ENCODE measurements around the gene ARHGAP42.
"Not testable (repeated sequence)": the region's sequence is repeated elsewhere in the genome, so short reads cannot be mapped to it uniquely, and the experiment has no call there.

The ARHGAP42 gene

GRCh38 chr11:100883830-100884229, 196.7 kb downstream of the ARHGAP42 start:
- no peak for DNase-seq

GRCh38 chr11:100887659-100888058, 200.6 kb downstream of the ARHGAP42 start:
- DNase-seq = no peak

- DNase-seq = no peak
Observed at GRCh38 chr11:100888836-100889235, 201.7 kb downstream of the ARHGAP42 start.

- DNase-seq = no peak
Observed at GRCh38 chr11:100889758-100890157, 202.7 kb downstream of the ARHGAP42 start.

GRCh38 chr11:100890789-100891188, 203.7 kb downstream of the ARHGAP42 start:
- no peak for DNase-seq

GRCh38 chr11:100892886-100893285, 205.8 kb downstream of the ARHGAP42 start:
- DNase-seq = no peak

- DNase-seq = no peak
Observed at GRCh38 chr11:100895449-100895848, 208.4 kb downstream of the ARHGAP42 start.

- not testable (repeated sequence) for DNase-seq
Observed at GRCh38 chr11:100895976-100896375, 208.9 kb downstream of the ARHGAP42 start.

- not testable (repeated sequence) for DNase-seq
Observed at GRCh38 chr11:100901471-100901870, 214.4 kb downstream of the ARHGAP42 start.

GRCh38 chr11:100902454-100903141, 215.5 kb downstream of the ARHGAP42 start:
- no peak for DNase-seq

GRCh38 chr11:100903284-100903683, 216.2 kb downstream of the ARHGAP42 start:
- DNase-seq = no peak

- DNase-seq = no peak
Observed at GRCh38 chr11:100905684-100906083, 218.6 kb downstream of the ARHGAP42 start.

- no peak for DNase-seq
Observed at GRCh38 chr11:100908746-100909145, 221.7 kb downstream of the ARHGAP42 start.

- no peak for DNase-seq
Observed at GRCh38 chr11:100910808-100911207, 223.7 kb downstream of the ARHGAP42 start.

- no peak for DNase-seq
Observed at GRCh38 chr11:100914415-100915110, 227.5 kb downstream of the ARHGAP42 start.

GRCh38 chr11:100918551-100919500, 231.7 kb downstream of the ARHGAP42 start:
- DNase-seq = no peak

- DNase-seq = no peak
Observed at GRCh38 chr11:100920593-100920992, 233.5 kb downstream of the ARHGAP42 start.

- DNase-seq = no peak
Observed at GRCh38 chr11:100922121-100922520, 235.0 kb downstream of the ARHGAP42 start.

- no peak for DNase-seq
Observed at GRCh38 chr11:100923555-100923954, 236.5 kb downstream of the ARHGAP42 start.

- DNase-seq = no peak
Observed at GRCh38 chr11:100925935-100926334, 238.8 kb downstream of the ARHGAP42 start.

- DNase-seq = no peak
Observed at GRCh38 chr11:100927579-100927978, 240.5 kb downstream of the ARHGAP42 start.

GRCh38 chr11:100928426-100928825, 241.3 kb downstream of the ARHGAP42 start:
- DNase-seq = no peak

GRCh38 chr11:100929377-100929776, 242.3 kb downstream of the ARHGAP42 start:
- DNase-seq = no peak
